ENCODE data around the gene SERF2. TPM values are rescaled to one million over a fixed set of nuclear protein-coding genes. Genes with fewer than 3 reads are reported as not detected.

Gene SERF2
- total and polyA plus RNA-seq, 3 donors from 2014 or later = 745 to 834 (median 823) TPM

GRCh38 chr15:43795197-43795596, 3.1 kb downstream of the SERF2 start:
- H3K27me3 ChIP-seq = no peaks in the 10 kb centered on the region
- WGBS, 2 donors = 86 to 92% methylated on average over 2 of the region's 2 CpGs
- H3K4me1 ChIP-seq = peaks cover 41% of the 10 kb centered on the region
- no peaks in the 10 kb centered on the region for H3K36me3 ChIP-seq (ENCODE audit: low read depth, missing control alignments)
- peak overlapping the region in 1 of 2 donors; percentile 99 for H3K27ac ChIP-seq
- no peak for DNase-seq
- H3K9me3 ChIP-seq = no peaks in the 10 kb centered on the region
- TF ChIP-seq POLR2A (IDR thresholded peaks at IDR 0.05) (no peak), CTCF (IDR thresholded peaks at IDR 0.05) (no peak)
- no peak overlapping the region for H3K4me3 ChIP-seq
- intact Hi-C loops (cut with DNase I; ENCODE audit: low total_unique reads) = no loop called here

GRCh38 chr15:43795997-43796396, 3.9 kb downstream of the SERF2 start:
- Histone ChIP-seq H3K4me1 (peaks cover 41% of the 10 kb centered on the region), H3K36me3 (ENCODE audit: low read depth, missing control alignments) (no peaks in the 10 kb centered on the region), H3K9me3 (no peaks in the 10 kb centered on the region), H3K27ac (no peak overlapping the region), H3K4me3 (no peak overlapping the region), H3K27me3 (no peaks in the 10 kb centered on the region)
- no peak for DNase-seq
- intact Hi-C loops (cut with DNase I; ENCODE audit: low total_unique reads) = no loop called here
- TF ChIP-seq CTCF (IDR thresholded peaks at IDR 0.05) (no peak), POLR2A (IDR thresholded peaks at IDR 0.05) (no peak)

- H3K27ac ChIP-seq = no peak overlapping the region
- DNase-seq = no peak
- WGBS, 2 donors = 82 to 83% methylated on average over 3 of the region's 3 CpGs
Measured at GRCh38 chr15:43796566-43796965, 4.4 kb downstream of the SERF2 start.

GRCh38 chr15:43799209-43799944, 7.3 kb downstream of the SERF2 start:
- H3K27ac ChIP-seq = peak overlapping the region; percentile 96
- H3K9me3 ChIP-seq = no peaks in the 10 kb centered on the region
- peaks cover 26% of the 10 kb centered on the region for H3K4me1 ChIP-seq
- no peak for DNase-seq
- 49 to 70% methylated on average over 15 to 16 of the region's 16 CpGs for WGBS, 2 donors
- H3K4me3 ChIP-seq = peak overlapping the region; percentile 69 to 93
- no peaks in the 10 kb centered on the region for H3K27me3 ChIP-seq
- no peaks in the 10 kb centered on the region for H3K36me3 ChIP-seq (ENCODE audit: low read depth, missing control alignments)
- TF ChIP-seq CTCF (IDR thresholded peaks at IDR 0.05) (no peak), POLR2A (IDR thresholded peaks at IDR 0.05) (no peak)
- intact Hi-C loops (cut with DNase I; ENCODE audit: low total_unique reads) = no loop called here

More at GRCh38 chr15:43796566-43796965, 4.4 kb downstream of the SERF2 start:
- Histone ChIP-seq H3K4me3 (no peak overlapping the region), H3K9me3 (no peaks in the 10 kb centered on the region), H3K27me3 (no peaks in the 10 kb centered on the region), H3K36me3 (ENCODE audit: low read depth, missing control alignments) (no peaks in the 10 kb centered on the region), H3K4me1 (peaks cover 41% of the 10 kb centered on the region)
- intact Hi-C loops (cut with DNase I; ENCODE audit: low total_unique reads) = no loop called here
- no peak for TF ChIP-seq POLR2A (IDR thresholded peaks at IDR 0.05)
- no peak for TF ChIP-seq CTCF (IDR thresholded peaks at IDR 0.05)

- Histone ChIP-seq H3K27ac (peak within 1 kb of the TSS; percentile 96), H3K4me1 (peaks cover 22% of the 10 kb centered on the region), H3K4me3 (peak within 1 kb of the TSS; percentile 69 to 93), H3K36me3 (ENCODE audit: low read depth, missing control alignments) (no peaks in the 10 kb centered on the region), H3K27me3 (no peaks in the 10 kb centered on the region), H3K9me3 (no peaks in the 10 kb centered on the region)
- TF ChIP-seq POLR2A (IDR thresholded peaks at IDR 0.05) (no peak), CTCF (IDR thresholded peaks at IDR 0.05) (no peak)
- 49 to 66% methylated on average over 7 to 8 of the region's 8 CpGs for WGBS, 2 donors
- no peak for DNase-seq
- intact Hi-C loops (cut with DNase I; ENCODE audit: low total_unique reads) = no loop called here
Measured at GRCh38 chr15:43799945-43800285, 7.8 kb downstream of the SERF2 start, which contains the start of gene SERINC4. TSS of gene SERINC4 (minus strand) at chr15:43800220. CDS start at chr15:43799986, 234 bp downstream.

Data from testis (tissue), 3 donors.